HL-60/S4 treated with phorbol 12-myristate 13-acetate at 8.2 ng/mL for 4 days and 3 days (cell line): ENCODE data around the gene ADAMTS17.

ENCODE experiments used
- in situ Hi-C: fragments of 300-500 bp; cut with MboI; formaldehyde crosslinking; loops from 2 replicates; pipeline ENCODE4 v1.15.0; 2022; ENCODE audit warnings: low sequenced_read_pairs

Gene ADAMTS17

GRCh38 chr15:100115066-100115710, 226.6 kb downstream of the ADAMTS17 start:
- in situ Hi-C loops: no loop called here

DNA sequence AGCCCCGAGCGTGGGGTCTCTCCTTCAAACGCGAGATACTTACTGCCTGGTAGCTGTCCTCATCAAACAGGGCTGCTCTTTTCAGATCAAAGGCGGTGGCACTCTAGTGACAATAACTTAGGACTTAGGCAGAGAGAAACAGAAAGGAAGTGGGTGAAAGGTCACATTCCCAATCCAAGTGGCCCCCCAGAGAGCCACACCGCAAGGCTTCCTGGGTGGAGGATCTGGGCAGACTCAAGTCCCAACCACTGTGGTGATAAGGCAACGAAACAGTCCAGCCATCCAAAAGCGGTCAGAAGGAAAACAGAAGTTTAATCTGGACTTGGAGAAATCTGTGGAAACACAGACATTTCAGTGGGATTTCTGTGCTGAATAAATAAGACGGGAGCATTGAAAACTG, 227.2 kb downstream of the ADAMTS17 start:
- in situ Hi-C loops: no loop called here

GRCh38 chr15:100114100-100114499, 227.7 kb downstream of the ADAMTS17 start:
- in situ Hi-C loops: no loop called here

DNA sequence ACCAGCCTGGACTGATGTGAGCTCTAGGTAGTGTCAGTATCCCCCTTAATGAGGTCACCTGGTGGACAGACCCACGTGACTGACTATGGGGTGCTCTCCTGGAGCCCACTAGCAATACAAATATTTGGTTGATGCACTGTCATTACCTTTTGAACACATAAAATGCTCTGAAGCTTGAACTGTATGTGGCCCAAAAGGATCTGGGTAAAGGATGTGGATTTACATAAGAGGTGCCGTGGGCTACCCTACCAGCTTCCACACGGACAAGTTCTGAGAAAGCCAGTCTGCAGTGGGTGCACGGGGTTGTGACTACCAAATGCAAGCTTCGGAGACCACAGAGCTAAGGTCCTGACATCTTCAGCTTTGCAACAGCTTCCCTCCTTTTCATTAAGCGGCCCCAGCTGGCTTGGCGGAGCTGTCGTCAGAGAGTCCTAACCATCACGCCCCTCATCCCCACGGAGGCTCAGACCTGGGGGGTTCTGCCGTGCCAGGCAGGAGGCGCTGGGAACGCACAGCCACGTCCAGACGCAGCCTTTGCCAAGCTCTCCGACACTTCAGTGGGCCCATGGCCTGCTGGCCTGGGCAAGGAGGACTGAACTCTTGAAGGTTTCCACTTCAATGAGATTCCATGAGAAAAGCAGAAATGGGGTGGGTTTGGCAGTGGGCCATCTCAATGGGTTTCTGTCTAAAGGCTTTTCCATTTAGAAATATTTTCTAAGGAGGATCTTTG, 228.3 kb downstream of the ADAMTS17 start:
- in situ Hi-C loops: no loop called here

DNA sequence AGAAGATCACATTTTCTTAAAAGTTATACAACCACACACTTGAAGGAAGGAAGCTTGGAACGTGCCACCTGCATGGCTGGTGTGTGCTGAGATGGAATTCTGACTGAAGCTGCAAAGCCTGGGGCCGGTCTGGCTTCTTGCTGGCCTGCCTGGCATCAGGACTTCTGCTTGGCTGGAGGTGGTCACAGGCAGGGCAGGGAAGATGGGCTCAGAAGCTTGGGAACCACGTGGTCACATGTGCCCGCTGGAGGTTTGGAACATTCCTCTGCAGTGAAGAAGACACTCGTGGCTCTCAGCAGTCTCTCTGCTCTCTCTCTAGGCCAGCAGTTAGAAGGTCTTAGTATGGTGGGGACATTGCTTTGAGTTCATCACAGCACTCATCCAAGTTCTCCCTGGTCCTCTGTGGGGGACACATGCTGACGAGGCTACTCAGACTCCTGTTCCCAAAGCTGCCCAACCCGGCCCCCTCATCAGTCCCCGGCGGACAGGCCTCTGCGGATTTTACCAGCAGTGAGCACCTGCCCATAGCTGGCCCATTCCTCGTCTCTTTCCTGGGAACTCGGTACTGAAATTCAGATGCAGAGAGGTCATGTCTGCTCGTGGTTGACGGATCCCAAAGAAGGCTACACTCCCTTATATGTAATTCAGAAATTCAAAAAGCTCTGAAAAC, 229.0 kb downstream of the ADAMTS17 start:
- in situ Hi-C loops: no loop called here

DNA sequence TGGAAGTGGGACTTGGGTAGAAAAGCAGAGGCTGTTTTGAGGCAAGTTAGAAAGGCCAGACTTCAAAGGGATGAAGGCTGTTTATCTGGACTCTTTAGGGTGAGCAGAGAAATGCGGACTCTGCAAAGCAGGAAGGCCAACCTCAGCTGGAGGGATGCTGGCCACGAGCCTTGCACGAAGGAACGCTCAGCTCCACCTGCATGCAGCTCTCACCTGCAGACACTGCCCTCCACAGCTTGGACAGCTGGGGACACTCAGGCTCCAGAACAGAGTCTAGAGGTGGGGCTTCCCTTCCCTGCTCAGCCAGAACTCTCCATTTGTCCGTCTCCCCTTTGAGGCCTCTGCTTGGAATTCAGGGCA, 229.7 kb downstream of the ADAMTS17 start:
- in situ Hi-C loops: no loop called here

DNA sequence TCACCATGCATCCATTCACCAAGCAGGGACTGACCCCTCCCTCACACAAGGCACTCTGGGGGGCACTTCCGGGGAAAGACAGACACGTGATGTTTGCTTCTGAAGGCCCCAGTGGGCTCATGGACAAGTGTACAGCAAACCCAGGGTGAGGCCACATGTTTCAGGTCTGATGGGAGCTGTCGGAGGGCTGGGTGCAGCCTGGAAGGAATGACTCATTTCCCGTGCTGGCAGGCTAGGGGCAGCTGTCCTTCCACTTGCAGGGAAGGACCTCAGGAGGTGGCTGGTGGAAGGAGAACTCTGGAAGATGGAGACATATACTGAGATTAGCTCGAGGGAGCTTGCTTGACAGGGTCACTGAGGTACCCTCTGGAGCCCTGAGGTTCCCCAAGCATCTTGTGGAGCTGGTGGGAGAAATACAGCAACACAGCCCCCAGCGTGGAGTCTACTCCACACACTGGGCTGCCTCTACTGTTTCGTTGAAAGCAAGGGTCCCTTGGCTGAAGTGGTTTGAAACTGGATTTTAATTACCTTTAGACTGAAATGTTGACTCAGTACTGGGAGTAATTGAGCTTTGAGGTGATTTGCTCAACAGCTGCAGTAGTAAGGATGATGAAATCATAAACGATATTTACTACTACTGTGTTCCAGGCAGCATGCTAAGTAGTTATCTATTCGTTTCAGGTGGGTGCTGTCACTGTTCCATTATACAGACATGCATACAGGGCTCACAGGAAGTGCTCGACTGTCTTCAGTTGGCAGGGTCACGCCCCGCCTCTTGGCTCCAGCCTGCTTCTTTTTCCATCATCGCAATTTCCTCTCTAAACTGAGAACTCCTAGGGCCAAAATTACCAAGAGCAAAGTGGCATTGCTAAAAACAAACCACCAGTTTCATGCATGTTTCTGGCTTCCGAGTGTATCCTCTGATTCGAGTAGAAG, 230.4 kb downstream of the ADAMTS17 start:
- in situ Hi-C loops: no loop called here

- in situ Hi-C loops: no loop called here
Observed at GRCh38 chr15:100109486-100110035, 232.2 kb downstream of the ADAMTS17 start.

GRCh38 chr15:100108846-100109245, 232.9 kb downstream of the ADAMTS17 start:
- in situ Hi-C loops: no loop called here

GRCh38 chr15:100108346-100108745, 233.4 kb downstream of the ADAMTS17 start:
- in situ Hi-C loops: no loop called here

DNA sequence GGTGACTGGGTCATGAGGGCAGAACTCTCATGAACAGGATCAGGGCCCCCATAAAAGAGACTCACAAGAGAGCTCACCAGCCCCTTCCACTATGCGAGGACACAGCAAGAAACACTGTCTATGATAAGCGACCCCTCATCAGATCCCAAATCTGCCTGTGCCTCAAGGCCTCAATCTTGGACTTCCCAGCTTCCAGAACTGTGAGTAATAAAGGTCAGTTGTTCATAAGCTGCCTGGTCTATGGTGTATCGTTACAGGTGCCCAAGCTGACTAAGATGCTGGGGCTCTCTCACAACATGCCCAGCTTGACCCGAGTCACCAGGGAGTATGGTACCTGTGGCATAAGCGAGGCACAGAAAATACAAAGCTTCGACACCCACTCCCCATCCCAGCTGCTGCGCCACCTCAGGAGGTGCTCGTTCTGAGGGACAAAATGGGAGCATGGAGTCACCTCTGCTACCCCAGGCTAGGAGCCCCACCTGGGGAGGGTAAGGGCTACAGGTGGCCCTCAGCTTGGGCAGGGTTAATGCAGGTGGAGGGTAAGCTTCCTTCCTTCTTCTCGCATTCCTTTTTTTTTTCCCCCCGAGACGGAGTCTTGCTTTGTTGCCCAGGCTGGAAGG, 234.1 kb downstream of the ADAMTS17 start:
- in situ Hi-C loops: no loop called here

- in situ Hi-C loops: no loop called here
Observed at GRCh38 chr15:100107151-100107550, 234.6 kb downstream of the ADAMTS17 start.

- in situ Hi-C loops: no loop called here
Observed at GRCh38 chr15:100106732-100107131, 235.0 kb downstream of the ADAMTS17 start.

DNA sequence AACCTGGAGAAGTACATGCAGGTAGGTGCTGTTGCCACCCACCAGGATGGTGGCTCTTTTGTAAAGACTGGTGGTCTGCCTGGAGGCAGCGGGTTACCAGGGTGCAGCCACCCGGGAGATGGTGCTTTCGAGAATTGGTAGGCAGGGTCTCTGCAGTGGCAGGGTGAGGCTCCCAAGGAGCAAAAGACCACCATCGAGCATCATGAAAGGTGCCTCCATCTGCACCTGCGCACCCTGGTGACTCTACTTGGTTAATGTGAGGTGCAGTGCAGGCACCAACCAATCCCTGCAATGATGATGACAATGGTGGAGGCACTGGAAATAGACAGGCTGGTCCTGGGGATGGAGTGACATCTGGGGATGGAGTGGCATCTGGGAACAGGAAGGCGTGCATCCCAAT, 236.7 kb downstream of the ADAMTS17 start:
- in situ Hi-C loops: no loop called here

- in situ Hi-C loops: no loop called here
Observed at GRCh38 chr15:100104245-100104644, 237.5 kb downstream of the ADAMTS17 start.

DNA sequence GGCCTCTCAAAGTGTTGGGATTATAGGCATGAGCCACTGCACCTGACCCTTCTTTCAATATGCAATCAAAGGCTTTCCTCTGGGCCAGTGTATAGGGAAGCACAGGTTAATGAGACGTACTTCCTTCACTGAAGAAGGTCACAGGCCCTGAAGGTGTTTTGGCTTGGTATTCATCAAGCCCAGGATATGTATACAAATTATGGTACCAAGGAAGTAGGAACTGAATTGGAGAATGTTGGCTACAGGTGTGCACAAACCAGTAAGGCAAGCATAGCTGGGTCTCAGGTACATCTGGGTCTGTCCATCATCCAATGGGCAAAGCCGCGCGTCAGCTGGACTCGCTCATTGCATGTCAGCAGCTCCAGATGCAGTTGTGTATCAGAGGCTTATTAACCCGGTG, 237.9 kb downstream of the ADAMTS17 start:
- in situ Hi-C loops: no loop called here

DNA sequence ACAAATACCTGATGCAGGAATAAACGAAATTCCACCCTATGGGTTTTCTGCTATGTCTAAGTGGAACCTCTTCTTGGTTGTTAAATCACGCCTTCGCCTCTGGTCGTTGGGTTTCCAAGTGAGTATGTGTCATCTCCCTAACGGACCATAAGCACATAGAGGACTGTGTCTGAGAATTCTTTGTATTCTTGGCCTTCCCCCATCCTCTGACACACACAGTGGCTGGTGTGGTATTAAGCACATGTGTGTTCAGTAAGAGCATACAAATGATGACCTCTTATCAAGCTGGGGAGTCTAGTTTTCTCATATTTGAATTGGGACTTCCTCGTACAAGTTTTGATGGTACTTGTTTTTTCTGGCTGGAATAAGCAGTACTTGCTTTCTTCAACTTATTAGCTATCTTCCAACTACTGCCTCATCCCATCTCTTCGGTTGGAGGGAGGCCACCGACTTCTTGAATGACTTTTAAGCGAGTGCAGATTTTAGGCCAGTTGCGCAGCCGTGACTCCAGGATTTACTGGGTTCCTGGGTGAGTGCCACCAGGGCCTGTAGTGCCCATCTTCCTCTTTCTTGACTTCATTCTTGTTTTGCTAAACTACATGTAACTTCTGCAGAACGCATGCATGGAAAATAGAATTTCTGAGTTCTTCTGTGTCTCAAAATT, 240.2 kb downstream of the ADAMTS17 start:
- in situ Hi-C loops: no loop called here

DNA sequence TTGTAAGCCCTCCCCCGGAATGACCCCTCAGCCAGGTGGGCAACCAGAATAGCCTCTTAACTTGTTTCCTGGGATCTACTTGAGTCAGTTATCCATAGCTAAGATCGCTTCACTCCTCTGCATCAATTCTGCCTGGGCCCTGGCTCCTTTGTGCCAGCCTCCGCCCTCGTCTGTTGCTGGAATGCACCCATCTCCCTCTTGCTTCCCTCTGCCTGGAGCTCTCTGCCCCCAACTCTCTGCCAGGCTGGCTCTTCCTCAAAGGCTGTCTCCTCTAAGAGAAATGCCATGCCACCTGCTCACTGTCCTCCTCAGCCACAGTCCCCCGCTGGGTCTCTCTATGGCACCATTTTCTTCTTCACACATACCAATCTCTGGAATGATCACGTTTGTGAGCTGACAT, 240.8 kb downstream of the ADAMTS17 start:
- in situ Hi-C loops: no loop called here

DNA sequence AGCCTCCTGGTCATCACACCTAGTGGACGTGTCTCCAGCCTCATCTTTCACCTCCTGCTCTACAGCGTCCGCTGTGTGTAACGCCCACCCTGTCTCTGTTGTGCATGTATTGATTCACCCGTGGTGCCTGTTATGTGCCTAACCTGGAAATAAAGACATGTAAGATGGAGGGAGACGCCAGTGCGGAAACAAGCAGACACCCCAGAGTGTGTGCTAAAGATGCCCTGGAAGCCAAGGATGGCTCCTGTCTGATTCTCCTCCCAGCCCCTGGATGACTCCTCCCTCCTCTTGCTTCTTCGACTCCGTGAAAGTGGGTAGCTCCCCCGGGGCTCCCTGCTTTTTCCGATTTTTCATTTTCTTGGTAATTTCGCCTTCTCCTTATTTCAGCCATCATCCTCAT, 241.8 kb downstream of the ADAMTS17 start:
- in situ Hi-C loops: no loop called here

DNA sequence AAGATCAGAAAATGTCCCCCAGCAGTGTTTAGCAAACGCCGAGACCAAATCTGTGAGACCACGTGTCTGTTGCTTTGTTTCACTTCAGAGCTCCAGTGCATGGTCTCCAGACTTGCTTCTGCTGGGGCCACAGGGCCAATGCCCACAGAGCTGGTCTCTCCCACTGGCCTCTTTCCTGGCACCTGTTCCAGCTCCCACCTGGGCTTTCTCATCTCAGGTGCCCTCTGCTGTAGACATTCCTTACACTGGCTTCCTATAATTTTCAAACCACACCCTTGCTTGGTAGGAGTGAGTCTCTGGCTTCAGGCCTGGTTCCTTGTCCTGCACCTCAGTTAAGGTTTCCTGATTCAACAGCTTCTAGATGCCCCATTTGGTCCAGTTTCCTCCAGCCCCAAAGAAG, 243.1 kb downstream of the ADAMTS17 start:
- in situ Hi-C loops: no loop called here
